Stimulated activated CD4-positive, alpha-beta T cell treated with anti-CD3 and anti-CD28 coated beads, Interleukin-4, amount 100 ng/mL, for 1 hour (primary cell): Measurements from ENCODE around the gene TMEM187.

Experiments
- DNase-seq: peaks from one replicate; pipeline ENCODE4 v3.0.0-alpha.2; 2020

TMEM187 gene

GRCh38 chrX:154006947-154007346 lies 34.4 kb downstream of the TMEM187 start:
- no peak for DNase-seq

- DNase-seq = no peak
Measured at GRCh38 chrX:154008521-154008920, 36.0 kb downstream of the TMEM187 start.

GRCh38 chrX:154010330-154011087 lies 38.0 kb downstream of the TMEM187 start:
- no peak for DNase-seq

DNA sequence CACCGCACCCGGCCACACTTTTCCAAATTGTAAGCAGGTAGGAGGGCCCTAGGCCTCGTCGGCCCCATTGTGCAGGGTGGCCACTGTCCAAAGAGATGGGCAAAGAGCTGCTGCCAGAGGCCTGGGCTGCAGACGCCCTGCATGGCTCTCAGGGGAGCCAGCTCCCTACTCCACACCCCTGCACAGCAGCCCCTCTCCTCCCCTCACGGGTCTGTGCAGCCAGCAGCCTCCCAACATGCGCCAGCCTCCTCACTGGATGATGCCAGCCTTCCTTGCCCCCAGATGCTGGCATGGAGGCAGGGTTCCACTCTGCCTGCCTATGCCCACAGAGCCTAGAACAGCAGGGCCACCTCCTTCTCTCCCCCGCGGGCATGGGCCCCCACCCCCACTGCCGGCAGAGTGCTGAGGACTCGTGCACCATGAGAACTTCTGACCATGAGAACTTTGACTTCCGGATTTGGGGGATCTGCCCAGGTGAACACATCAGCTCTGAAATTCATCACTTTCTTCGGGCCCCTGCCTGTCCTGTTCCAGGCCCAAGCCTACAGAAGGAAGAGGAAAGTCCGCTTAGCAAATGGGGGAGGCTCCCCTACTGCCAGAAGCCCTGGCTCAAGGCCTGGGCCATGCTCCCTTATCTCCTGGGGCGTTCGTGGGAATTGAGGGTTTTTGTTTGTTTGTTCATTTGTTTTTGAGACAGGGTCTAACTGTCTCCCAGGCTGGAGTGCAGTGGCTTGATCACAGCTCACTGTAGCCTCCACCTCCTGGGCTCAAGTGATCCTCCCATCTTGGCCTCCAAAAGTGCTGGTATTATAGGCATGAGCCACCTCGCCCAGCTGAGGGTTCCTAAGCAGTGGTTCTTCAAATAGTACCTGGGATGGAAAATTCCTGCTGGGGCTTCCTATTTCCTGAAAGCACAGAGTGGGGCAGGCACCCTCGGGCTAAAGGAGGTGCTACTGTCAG lies 39.1 kb downstream of the TMEM187 start:
- DNase-seq = no peak

- no peak for DNase-seq
Measured at GRCh38 chrX:154012336-154012991, 39.9 kb downstream of the TMEM187 start.

DNA sequence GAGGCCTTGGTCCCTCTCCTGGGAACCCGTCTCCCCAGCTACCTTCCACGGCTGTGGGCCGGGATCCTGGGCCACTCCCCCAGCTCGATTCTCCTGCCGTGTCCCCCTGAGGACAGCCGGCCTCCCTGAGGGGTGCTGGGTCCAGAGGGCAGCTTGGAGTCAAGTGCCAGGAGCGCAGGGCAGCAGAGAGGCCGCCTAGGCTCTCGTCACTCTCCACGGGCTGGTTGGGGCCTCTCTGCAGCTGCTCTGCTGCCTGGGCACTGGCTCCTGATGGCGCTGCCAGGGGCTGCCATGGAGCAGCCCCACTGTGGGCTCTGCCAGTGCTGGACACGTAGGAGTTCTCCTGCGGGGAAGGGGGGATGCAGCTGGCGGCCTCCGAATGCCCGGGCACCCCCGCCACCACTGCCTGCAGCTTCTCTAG lies 40.5 kb downstream of the TMEM187 start:
- no peak for DNase-seq

GRCh38 chrX:154013614-154014360 lies 41.2 kb downstream of the TMEM187 start:
- peak; percentile 56 for DNase-seq

GRCh38 chrX:154014429-154015380 lies 42.2 kb downstream of the TMEM187 start:
- DNase-seq = no peak

GRCh38 chrX:154015581-154016264 lies 43.2 kb downstream of the TMEM187 start:
- no peak for DNase-seq

GRCh38 chrX:154016366-154017076 lies 44.0 kb downstream of the TMEM187 start:
- no peak for DNase-seq

DNA sequence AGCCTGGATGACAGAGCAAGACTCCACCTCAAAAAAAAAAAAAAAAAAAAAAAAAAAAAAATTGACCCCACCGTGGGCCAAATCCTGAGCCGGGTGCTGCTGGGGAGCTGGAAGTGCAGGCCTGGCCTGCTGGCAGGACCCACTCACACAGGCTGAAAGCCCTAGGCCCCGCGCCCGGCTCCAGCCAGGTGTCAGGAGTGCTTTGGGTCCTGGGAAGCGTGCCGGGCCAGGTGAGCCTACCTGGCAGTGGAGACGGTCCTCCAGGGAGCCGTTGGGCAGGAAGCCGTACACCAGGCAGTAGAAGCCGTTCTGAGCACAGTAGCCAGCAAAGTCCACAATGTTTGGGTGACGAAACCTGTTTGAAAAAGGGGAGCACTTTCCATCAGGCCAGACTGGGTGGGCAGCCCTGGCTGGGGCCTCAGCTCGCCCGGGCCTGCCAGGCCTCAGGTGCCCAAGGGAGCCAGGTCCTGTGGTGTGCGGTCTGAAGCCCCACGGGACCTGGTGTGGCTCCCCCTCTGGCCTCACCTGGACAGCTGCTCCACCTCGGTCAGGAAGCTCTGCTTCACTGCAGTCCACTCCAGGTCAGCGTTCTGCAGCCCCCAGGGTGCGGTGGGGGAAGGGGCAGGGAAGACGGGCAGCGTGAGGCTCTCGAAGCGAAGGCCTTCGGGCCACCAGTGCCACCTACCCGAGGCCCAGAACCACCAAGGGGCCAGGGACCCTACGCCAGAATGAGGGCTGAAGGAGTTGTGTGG lies 45.4 kb downstream of the TMEM187 start:
- DNase-seq = no peak

DNA sequence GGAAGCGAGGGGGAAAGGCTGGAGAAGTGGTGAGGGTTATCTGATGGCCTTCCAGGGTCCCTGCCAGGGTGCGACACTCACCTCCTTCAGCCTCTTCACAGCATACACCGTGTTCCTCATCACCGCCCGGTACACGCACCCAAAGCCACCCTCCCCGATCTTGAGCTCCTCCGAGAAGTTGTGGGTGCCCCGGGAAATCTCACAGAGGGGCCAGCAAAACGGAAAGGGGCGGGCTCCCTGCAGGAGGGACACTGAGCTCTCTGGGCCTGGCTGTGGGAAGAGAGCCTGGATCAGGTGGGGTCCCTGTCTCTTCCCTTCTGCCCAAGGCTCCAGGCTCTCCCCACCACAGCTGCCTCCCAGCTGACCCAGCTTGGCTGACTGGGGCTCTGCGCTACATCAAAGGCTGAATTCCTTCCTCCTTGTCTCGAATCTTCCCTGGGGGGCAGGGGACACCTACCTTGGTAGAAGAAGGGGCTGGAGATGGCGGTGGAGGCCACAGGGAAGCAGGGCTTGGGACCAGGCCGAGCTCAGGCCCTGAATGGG lies 46.0 kb downstream of the TMEM187 start:
- no peak for DNase-seq

DNA sequence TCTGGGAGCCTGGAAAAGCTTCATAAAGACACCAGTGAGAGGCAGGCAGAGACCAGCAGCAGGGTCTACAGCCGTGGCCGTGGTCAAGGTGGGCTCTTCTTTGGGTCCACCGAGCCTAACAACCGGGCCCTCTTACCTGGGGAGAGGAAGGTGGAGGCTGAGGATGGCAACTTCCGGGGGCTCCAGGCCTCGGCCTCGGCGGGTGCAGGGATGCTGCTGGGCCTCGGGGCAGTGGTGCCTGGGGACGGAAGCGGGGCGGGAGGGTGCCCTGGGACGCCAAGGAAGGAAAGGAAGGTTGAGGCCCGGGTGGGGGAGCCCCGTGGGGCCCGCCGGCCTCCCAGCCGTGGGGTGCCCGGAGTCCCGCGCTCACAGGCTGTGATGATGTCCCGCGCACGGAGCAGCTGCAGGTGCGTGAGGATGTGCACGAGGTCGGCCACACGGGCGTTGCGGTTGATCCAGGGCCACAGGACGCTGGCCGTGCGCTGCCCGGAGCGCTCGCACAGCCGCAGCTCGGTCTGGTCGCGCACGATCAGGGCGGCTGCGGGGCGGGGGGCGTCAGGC lies 46.6 kb downstream of the TMEM187 start:
- peak; percentile 20 for DNase-seq

GRCh38 chrX:154019633-154020528 lies 47.3 kb downstream of the TMEM187 start, which contains the start of gene IRAK1:
Gene IRAK1 (minus strand): TSS chrX:154019902. CDS start chrX:154019812, 90 bp downstream.
- DNase-seq = peak; percentile 59

GRCh38 chrX:154020536-154021115 lies 48.1 kb downstream of the TMEM187 start:
- DNase-seq = no peak

GRCh38 chrX:154021131-154021611 lies 48.6 kb downstream of the TMEM187 start:
- DNase-seq = no peak

GRCh38 chrX:154022108-154022507 lies 49.6 kb downstream of the TMEM187 start:
- DNase-seq = no peak
